GM19463 (cell line): ENCODE results near the gene SPC24.
"Not testable (repeated sequence)": the region's sequence is repeated elsewhere in the genome, so short reads cannot be mapped to it uniquely, and the experiment has no call there.

Experiments
- ATAC-seq: cut with Tn5 transposase; IDR thresholded peaks from one replicate; pipeline ENCODE4 v1.9.1; 2021; ENCODE audit warnings: mild to moderate bottlenecking, moderate library complexity; ENCODE audit not compliant: unreplicated experiment

The SPC24 gene

DNA sequence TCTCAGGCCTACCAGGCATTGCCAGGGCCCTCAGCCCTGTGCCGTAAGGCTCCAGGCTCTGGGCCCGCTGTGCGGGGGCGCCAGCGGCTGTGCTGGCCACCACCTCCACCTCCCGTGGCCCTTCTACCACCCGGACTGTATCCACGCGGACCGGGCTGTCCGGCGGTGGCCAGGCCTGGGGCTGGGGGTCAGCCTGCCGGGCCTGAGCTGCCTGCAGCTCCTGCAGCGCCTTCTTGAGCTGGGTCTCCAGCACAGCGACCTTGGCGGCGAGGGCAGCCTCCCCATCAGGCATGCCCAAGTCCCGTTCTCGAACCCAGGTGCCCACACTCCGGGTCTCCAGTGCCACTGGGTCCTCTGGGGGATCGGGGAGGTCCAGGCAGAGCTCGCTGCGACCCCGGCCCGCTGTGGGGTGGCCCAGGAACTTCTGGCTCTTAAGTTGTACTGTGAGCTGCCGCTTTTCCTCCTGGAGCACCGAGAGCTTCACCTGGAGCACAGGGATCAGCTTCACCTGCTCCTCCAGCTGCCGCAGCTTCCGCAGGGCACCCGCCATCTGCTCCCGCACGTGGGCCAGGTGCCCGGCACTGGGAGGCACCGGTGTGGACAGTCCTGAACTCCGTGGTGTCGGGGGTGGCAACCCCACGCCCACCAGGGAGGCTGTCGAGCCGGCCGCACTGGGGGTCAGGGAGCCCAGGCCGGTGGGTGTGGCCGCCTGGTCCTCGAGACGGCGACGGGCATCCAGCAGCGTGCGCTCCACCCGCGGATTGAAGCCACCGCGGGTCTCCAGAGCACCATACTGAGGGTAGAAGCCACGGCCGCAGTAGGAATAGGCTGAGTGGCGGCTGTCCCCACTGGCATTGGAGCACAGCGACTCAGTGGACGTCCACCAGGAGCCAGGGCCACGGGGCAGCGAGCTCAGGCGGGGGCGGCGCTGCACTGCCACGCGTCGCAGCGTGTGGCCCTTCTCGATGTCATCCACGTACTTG is 37.7 kb upstream of the SPC24 start:
- ATAC-seq, result no peak

- ATAC-seq, result no peak
Measured at GRCh38 chr19:11191934-11192333, 36.4 kb upstream of the SPC24 start.

GRCh38 chr19:11191273-11191755 is 35.7 kb upstream of the SPC24 start:
- no peak for ATAC-seq

DNA sequence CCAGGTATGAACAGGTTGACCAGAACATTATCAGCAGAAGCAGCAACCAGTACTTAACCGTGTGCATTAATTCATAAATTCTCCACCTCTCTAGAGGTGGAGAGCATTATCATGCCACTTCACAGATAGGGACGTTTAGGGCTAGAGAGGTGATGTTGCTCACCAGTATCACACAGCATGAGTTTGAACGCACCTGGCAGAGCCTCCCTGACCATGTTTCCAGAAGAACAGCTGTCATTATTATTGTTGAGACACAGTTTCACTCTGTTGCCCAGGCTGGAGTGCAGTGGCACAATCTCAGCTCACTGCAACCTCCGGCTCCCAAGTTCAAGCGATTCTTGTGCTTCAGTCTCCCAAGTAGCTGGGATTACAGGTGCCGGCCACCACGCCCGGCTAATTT is 34.9 kb upstream of the SPC24 start:
- ATAC-seq, result no peak

DNA sequence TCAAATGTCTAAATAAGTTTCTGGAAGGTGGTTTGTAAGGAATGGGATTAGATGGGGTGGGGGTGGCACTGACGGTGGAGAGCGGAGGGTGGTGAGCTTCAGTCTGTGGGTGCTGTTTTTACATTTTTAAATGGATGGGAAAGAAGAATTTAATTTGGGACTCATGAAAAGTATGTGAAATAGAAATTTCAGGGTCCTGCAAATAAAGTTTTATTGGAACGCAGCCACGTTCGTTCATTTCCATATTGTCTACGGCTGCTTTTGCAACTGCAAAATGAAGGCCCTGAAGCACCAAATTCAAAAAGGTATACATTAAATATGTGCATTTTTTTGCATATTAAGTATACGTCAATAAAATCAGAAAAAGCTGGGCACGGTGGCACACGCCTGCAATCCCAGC is 31.9 kb upstream of the SPC24 start:
- no peak for ATAC-seq

DNA sequence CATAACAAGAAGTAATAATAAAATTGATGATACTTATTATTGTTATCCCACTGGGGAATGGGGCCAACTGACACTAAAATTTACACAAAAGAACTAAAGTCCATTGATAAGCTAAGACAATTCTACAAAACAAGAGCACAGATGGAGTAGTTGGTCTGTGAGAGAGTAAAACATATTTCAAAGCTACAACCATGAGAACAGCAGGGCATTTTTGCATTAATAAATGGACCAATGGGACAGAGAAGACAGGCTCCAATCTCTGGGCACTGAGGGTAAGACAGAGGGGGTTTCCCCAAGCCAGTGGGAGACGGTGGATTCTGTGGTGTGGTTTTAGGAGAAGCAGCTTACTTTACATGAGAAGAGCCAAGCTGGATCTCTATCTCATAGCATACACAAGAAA is 27.4 kb upstream of the SPC24 start:
- ATAC-seq, result no peak

- no peak for ATAC-seq
Measured at GRCh38 chr19:11181488-11181887, 25.9 kb upstream of the SPC24 start.

DNA sequence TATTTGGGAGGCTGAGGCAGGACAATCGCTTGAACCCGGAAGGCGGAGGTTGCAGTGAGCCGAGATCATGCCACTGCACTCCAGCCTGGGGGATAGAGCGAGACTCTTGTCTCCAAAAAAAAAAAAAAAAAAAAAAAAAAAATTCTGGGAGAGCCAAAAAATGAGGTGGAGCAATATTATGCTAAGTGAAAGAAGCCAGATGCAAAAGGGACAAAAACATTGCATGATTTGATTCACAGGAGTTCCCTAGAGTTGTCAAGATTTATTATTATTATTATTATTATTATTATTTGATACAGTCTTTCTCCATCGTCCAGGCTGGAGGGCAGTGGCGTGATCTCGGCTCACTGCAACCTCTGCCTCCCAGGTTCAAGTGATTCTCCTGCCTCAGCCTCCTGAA is 25.4 kb upstream of the SPC24 start:
- ATAC-seq, result not testable (repeated sequence)

DNA sequence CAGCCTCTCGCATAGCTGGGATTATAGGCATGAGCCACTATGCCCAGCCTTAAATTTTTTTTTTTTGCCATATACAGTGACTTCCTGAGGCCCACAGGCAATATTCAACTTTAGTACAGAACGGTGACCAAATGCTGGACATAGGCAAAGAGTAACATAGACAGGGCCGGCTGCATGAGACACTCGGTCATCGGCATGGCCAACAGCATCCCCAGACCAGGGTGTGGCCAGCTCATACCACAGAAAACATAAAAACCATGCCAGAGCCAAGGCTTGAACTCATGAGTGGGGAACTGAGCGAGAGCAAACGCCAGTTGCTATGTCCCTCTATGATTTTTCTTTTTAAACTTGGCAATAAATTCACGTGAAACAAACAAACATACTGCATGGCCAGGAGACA is 24.8 kb upstream of the SPC24 start:
- no peak for ATAC-seq

DNA sequence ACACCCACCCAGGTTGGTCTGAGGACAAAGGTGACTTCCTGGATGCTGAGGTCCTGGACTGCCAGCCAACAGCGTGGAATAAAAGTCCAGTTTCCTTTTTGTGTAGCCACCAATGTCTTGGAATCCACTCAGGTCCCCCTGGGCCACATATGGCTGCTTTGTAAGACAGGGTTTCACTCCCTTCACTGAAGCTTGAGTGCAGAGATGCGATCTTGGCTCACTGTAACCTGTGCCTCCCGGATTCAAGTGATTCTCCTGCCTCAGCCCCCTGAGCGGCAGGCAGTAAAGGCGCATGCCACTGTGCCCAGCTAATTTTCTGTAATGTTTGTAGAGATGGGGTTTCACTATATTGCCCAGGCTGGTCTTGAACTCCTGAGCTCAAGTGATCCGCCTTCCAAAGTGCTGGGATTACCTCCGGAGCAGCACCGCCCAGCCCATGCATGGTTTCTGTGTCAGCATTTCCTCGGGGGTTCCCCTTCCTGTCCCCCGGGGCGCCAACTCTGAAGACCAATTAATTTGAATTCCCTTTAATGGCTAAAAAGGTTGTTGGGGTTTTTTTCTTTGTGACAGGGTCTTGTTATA is 24.2 kb upstream of the SPC24 start:
- no peak for ATAC-seq

- not testable (repeated sequence) for ATAC-seq
Measured at GRCh38 chr19:11179145-11179465, 23.5 kb upstream of the SPC24 start.

DNA sequence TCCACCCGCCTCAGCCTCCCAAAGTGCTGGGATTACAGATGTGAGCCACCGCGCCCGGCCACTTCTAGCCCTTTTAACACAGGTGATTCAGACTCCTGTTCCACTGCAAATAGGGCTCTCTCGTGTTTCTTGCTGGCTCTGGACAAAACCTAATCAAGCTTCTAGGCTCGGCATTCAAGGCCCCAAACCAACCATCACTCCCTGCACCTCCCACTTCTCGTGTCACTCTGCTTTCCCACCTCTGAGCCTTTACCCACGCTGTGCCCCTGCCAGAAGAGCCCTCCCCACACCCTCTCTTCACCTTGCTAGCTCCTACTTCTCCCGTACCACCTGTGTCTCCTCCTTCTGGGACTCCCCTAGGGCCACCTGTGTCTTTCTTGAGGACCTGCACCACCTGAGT is 22.0 kb upstream of the SPC24 start:
- ATAC-seq, result no peak

DNA sequence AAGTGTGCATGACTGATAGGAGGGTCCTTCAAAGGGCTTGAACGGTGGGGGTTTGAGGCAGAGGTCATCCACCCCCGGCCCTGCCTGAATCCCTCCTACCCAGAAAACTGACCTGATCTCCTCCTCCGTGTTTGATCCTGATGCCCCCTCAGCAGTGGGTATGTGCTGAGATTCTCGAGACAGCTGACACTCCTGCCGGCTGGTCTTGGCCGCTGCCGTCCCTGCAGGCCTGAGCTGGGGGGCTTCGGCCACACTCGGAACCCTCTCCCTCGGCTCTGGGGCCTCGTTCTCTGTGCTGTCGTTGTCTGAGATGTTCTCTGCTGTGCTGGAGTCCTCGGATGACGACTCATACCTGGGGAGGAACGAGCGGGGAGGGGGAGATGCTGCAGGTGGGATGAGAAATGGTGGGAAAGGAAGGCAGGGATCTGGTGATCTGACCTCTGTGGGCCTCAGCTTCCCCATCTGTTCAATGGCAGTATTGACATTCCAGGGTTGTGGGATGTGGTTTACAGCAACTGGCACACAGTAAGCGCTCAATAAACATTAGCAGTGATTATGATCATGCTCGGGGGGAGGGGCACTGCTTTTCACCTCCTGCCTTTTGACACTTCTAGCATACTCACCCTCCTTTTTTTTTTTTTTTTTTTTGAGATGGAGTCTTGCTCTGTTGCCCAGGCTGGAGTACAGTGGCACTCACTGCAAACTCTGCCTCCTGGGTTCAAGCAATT is 21.0 kb upstream of the SPC24 start:
- ATAC-seq, result no peak

GRCh38 chr19:11175920-11176319 is 20.3 kb upstream of the SPC24 start:
- no peak for ATAC-seq

- no peak for ATAC-seq
Measured at GRCh38 chr19:11174336-11174735, 18.8 kb upstream of the SPC24 start.

DNA sequence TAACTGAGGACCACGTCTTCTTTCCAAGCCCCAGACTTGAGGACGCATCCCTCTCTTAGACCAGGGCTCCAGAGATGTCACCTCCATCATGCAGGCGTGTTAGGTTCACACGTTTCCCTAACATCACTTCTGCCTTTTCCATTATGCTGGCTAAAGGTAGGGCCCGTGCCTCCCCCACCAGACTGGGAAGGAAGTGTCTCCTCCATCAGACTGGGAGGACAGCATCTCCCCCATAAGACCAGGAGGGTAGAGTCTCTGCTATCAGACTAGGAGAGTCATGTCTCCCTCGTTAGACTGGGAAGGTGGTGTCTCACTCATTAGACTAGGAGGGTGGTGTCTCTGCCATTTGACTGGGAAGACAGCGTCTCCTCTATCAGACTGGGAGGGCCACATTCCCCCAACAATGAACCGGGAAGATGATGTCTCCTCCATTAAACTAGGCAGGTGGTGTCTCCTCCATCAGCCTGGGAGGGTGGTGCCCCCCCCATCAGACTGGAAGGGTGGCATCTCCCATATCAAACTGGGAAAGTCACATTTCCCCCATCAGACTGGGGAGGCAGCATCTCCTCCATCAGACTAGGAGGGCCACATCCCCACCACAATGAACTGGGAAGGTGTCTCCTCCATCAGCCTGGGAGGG is 18.1 kb upstream of the SPC24 start:
- no peak for ATAC-seq

- ATAC-seq, result no peak
Measured at GRCh38 chr19:11172576-11172975, 17.0 kb upstream of the SPC24 start.

GRCh38 chr19:11171144-11171543 is 15.6 kb upstream of the SPC24 start:
- ATAC-seq, result no peak

DNA sequence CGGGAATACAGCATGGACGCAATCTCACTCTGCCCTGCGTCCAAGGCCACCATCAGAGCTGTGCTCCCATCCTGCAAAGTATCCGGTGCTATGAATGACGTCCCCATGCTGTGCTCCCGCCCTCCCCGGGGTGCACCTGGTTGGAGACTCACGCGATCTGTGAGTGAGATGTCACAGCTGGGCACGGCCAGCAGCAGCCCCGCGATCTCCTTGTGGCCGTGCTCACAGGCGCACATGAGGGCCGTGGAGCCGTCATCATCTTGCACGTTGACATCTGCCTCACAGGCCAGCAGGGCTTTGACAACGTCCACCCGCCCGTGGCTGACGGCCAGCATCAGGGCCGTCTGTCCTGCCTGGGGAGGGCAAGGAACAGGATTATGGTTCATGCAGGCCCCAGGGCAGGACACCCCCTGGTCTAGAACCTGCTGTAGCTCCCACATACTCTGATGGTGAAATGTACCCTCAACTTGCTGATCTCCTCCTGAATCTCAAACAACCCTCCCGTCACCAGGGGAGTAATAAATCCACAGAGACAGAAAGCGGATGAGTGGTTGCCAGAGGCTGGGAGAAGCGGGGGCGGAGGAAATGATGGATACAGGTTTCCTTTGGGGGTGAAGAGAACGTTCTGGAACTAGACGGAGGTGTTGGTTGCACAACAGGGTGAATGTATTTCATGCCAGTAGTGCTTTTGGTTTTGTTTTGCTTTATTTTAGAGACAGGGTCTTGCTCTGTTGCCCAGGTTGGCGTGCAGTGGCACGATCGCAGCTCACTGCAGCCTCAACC is 14.5 kb upstream of the SPC24 start:
- no peak for ATAC-seq

DNA sequence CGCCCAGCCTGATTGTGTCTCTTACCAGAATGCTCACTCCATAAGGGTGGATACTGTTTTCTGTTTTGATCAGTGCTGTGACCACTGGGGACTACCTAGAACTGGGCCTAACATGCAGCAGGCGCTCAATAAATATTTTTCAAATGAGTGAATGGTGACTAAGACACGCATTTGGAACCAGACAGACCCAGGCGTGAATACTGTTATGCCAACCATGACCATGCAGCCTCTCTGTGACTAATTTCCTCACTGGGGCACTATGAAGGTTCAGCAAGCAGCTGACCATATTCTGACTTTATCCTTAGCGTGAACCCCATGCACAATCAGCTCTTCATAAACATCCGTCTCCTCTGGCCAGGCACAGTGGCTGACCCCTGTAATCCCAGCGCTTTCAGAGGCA is 13.0 kb upstream of the SPC24 start:
- no peak for ATAC-seq
